ENCODE measurements around the gene NKD1.

DNA sequence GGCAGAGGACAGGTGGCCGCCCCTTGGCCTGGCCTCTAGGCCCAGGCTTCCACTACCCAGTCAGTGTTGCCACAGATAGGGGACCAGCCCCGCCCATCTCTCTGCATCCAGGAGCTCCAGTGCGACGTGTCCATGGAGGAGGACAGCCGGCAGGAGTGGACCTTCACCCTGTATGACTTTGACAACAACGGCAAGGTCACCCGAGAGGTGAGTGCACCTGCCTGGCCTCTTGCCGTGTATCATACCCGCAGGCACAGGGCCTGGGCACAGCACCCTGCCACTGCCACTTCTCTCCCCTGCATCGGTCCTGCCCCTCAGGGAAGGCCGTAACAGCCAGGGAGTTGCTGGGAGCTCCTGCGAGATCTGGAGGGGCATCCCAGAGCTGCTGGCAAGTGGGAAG lies 77.2 kb downstream of the NKD1 start:
- TF ChIP-seq EZH2 (IDR thresholded peaks at IDR 0.05; ENCODE audit: insufficient read depth, poor library complexity, severe bottlenecking): no peak
- TF ChIP-seq EZH2phosphoT487 (IDR thresholded peaks at IDR 0.05; ENCODE audit: insufficient read depth, low read depth): no peak

Data from GM23248 (cell line).